Thyroid gland (tissue), 4 donors: ENCODE measurements around the gene RUNX2.

Experiments
- POLR2A ChIP-seq, 2 donors: fragments of 450-650 bp; IDR thresholded peaks; one replicate each; pipeline ENCODE4 v1.6.1; 2017; ENCODE audit warnings: antibody characterized with exemption in 2 of 2, mild to moderate bottlenecking in 2 of 2, moderate library complexity in 1 of 2
- TF ChIP-seq, protein P1 (sequence below), 6 experiments: fragments of 200-600 bp in 3 of 6; fragments of 450-650 bp in 3 of 6; sonication (generic) in 3 of 6; IDR thresholded peaks; one replicate each; pipeline ENCODE4 v1.5.1; 2016 to 2019; ENCODE audit warnings: antibody characterized with exemption in 6 of 6, mild to moderate bottlenecking in 2 of 6, inconsistent platforms in 1 of 6, moderate library complexity in 1 of 6

DNA sequence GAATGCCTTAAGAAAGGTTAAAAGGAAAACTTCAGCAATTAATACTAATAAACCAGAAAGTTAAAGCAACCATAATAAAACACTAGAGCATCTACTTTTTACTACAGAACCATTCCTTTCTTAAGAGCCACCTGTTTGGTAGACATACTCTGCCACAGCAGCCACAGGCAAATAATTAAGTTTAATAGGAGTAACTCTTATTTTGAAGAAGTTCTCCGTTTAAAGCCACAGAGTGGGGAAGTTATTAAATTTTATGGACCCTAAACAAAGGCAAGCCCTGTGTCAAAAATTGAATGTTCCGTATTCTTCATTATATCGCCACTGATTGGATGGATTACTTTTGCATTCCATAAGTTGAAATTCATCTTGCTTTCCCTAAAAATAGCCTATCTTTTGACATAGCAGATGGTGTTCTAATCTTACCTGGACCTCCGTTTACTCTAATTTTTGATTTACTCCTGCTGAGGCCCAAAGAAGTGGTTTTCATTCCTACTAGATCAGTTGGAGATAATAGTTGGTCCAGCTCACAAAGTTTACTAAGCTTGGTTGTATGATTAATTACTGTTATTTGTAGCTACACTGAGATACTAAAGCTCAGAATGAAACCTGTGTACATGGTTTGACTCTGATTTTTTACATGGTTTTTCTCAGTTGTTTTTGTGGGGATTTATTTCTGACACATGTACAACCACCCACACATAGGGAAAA is 190.0 kb downstream of the RUNX2 start:
- TF ChIP-seq POLR2A (IDR thresholded peaks at IDR 0.05): no peak
- TF ChIP-seq, protein P1, sequence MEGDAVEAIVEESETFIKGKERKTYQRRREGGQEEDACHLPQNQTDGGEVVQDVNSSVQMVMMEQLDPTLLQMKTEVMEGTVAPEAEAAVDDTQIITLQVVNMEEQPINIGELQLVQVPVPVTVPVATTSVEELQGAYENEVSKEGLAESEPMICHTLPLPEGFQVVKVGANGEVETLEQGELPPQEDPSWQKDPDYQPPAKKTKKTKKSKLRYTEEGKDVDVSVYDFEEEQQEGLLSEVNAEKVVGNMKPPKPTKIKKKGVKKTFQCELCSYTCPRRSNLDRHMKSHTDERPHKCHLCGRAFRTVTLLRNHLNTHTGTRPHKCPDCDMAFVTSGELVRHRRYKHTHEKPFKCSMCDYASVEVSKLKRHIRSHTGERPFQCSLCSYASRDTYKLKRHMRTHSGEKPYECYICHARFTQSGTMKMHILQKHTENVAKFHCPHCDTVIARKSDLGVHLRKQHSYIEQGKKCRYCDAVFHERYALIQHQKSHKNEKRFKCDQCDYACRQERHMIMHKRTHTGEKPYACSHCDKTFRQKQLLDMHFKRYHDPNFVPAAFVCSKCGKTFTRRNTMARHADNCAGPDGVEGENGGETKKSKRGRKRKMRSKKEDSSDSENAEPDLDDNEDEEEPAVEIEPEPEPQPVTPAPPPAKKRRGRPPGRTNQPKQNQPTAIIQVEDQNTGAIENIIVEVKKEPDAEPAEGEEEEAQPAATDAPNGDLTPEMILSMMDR (IDR thresholded peaks at IDR 0.05): no peak
